Neural cell (in vitro differentiated cells): ENCODE measurements around the gene TPT1.

ENCODE experiments used
- CTCF ChIP-seq: fragments of 450-650 bp; IDR thresholded peaks from 2 replicates; pipeline ENCODE4 v1.5.1; 2014; ENCODE audit warnings: antibody characterized with exemption, mild to moderate bottlenecking, moderate library complexity; ENCODE audit not compliant: poor library complexity, severe bottlenecking
- EP300 ChIP-seq: fragments of 450-650 bp; conservative IDR thresholded peaks from 2 replicates; pipeline ENCODE4 v1.6.1; 2014; ENCODE audit warnings: antibody characterized with exemption, mild to moderate bottlenecking, moderate library complexity; ENCODE audit not compliant: poor library complexity, severe bottlenecking
- POLR2AphosphoS5 ChIP-seq: IDR thresholded peaks from 2 replicates; pipeline ENCODE4 v1.6.1; 2012
- RAD21 ChIP-seq: fragments of 450-650 bp; conservative IDR thresholded peaks from 2 replicates; pipeline ENCODE4 v1.6.1; 2014; ENCODE audit warnings: antibody characterized with exemption, mild to moderate bottlenecking, moderate library complexity

GRCh38 chr13:45368571-45368970 is 27.6 kb upstream of the TPT1 start:
- TF ChIP-seq EP300 (no peak), POLR2AphosphoS5 (no peak), CTCF (no peak), RAD21 (no peak)
